ENCODE data around the gene C5orf15. TPM values are rescaled to one million over a fixed set of nuclear protein-coding genes. Genes with fewer than 3 reads are reported as not detected.

The C5orf15 gene
- total and polyA plus RNA-seq, 8 donors, result 6.4 to 35.4 (median 10.7) TPM

- Histone ChIP-seq H3K4me3 (no peak overlapping the region), H3K27ac (no peak overlapping the region), H3K9me3 (no peaks in the 10 kb centered on the region), H3K4me1 (peaks cover 7 to 8% (median 8%) of the 10 kb centered on the region in 3 donors), H3K27me3 (no peaks in the 10 kb centered on the region), H3K36me3 (no peaks in the 10 kb centered on the region)
- TF ChIP-seq CTCF (IDR thresholded peaks at IDR 0.05), result no peak
- intact Hi-C loops (cut with DNase I), result no loop called here
- FAIRE-seq (no peak), DNase-seq (no peak), ATAC-seq (no peak)
- WGBS, 2 donors, result 82 to 86% methylated on average over 9 of the region's 9 CpGs
These were observed 39.6 kb downstream of the C5orf15 start for GRCh38 chr5:133928587-133929393.

GRCh38 chr5:133927300-133928180 is 40.9 kb downstream of the C5orf15 start:
- TF ChIP-seq CTCF (IDR thresholded peaks at IDR 0.05), result no peak
- peaks cover 7 to 8% (median 8%) of the 10 kb centered on the region in 3 donors for H3K4me1 ChIP-seq
- DNase-seq (no peak), FAIRE-seq (no peak), ATAC-seq (no peak)
- H3K36me3 ChIP-seq, result no peaks in the 10 kb centered on the region
- WGBS, 2 donors, result 71 to 72% methylated on average over 13 of the region's 13 CpGs
- H3K4me3 ChIP-seq, result no peak overlapping the region
- H3K27ac ChIP-seq, result peak overlapping the region in 1 of 4 donors; percentile 25
- intact Hi-C loops (cut with DNase I), result no loop called here
- H3K27me3 ChIP-seq, result no peaks in the 10 kb centered on the region
- H3K9me3 ChIP-seq, result no peaks in the 10 kb centered on the region

GRCh38 chr5:133926489-133927299 is 41.7 kb downstream of the C5orf15 start:
- TF ChIP-seq CTCF (IDR thresholded peaks at IDR 0.05), result no peak
- Histone ChIP-seq H3K9me3 (no peaks in the 10 kb centered on the region), H3K4me3 (no peak overlapping the region), H3K36me3 (no peaks in the 10 kb centered on the region), H3K4me1 (peaks cover 7 to 8% (median 8%) of the 10 kb centered on the region in 3 donors), H3K27me3 (no peaks in the 10 kb centered on the region), H3K27ac (peak overlapping the region in 2 of 4 donors; percentile 25 to 30)
- FAIRE-seq (no peak), DNase-seq (peak in 2 of 6 donors; percentile 31 to 41), ATAC-seq (peak; percentile 79 to 92 (median 89))
- WGBS, 2 donors, result 53 to 56% methylated on average over 17 of the region's 17 CpGs
- intact Hi-C loops (cut with DNase I), result no loop called here

GRCh38 chr5:133925866-133926488 is 42.4 kb downstream of the C5orf15 start:
- no peak for FAIRE-seq
- intact Hi-C loops (cut with DNase I), result no loop called here
- no peak for TF ChIP-seq CTCF (IDR thresholded peaks at IDR 0.05)
- no peak for DNase-seq
- no peak overlapping the region for H3K4me3 ChIP-seq
- peaks cover 7 to 8% (median 8%) of the 10 kb centered on the region in 3 donors for H3K4me1 ChIP-seq
- no peak for ATAC-seq
- no peak overlapping the region for H3K27ac ChIP-seq
- no peaks in the 10 kb centered on the region for H3K27me3 ChIP-seq
- H3K36me3 ChIP-seq, result no peaks in the 10 kb centered on the region
- 92 to 97% methylated on average over 12 of the region's 12 CpGs for WGBS, 2 donors
- H3K9me3 ChIP-seq, result no peaks in the 10 kb centered on the region

Data from pancreas (tissue), 10 donors.